ENCODE data around the gene NSD1.

The NSD1 gene

GRCh38 chr5:177233802-177234201 lies 100.2 kb downstream of the NSD1 start:
- no peak overlapping the region for H3K27ac ChIP-seq
- no peak for TF ChIP-seq CTCF (IDR thresholded peaks at IDR 0.05; ENCODE audit: low read depth, low read length)
- no peaks in the 10 kb centered on the region for H3K9me3 ChIP-seq (ENCODE audit: severe bottlenecking)
- no peak for DNase-seq
- no peaks in the 10 kb centered on the region for H3K27me3 ChIP-seq (ENCODE audit: insufficient read depth, low read depth, severe bottlenecking)
- H3K36me3 ChIP-seq: no peaks in the 10 kb centered on the region; the same call in 1 of the 2 replicates
- no peak overlapping the region for H3K4me3 ChIP-seq (ENCODE audit: low read depth, low read length)

- no peaks in the 10 kb centered on the region; the same call in 1 of the 2 replicates for H3K36me3 ChIP-seq
Measured at GRCh38 chr5:177234841-177235240, 101.3 kb downstream of the NSD1 start.

GRCh38 chr5:177241768-177242167 lies 108.2 kb downstream of the NSD1 start:
- DNase-seq: no peak
- Histone ChIP-seq H3K4me3 (ENCODE audit: low read depth, low read length) (no peak overlapping the region), H3K9me3 (ENCODE audit: severe bottlenecking) (no peaks in the 10 kb centered on the region), H3K27ac (no peak overlapping the region), H3K36me3 (peaks cover 5% of the 10 kb centered on the region), H3K27me3 (ENCODE audit: insufficient read depth, low read depth, severe bottlenecking) (no peaks in the 10 kb centered on the region)
- no peak for TF ChIP-seq CTCF (IDR thresholded peaks at IDR 0.05; ENCODE audit: low read depth, low read length)

More at GRCh38 chr5:177234841-177235240, 101.3 kb downstream of the NSD1 start:
- Histone ChIP-seq H3K27me3 (ENCODE audit: insufficient read depth, low read depth, severe bottlenecking) (no peaks in the 10 kb centered on the region), H3K27ac (no peak overlapping the region), H3K9me3 (ENCODE audit: severe bottlenecking) (no peaks in the 10 kb centered on the region), H3K4me3 (ENCODE audit: low read depth, low read length) (no peak overlapping the region)
- no peak for TF ChIP-seq CTCF (IDR thresholded peaks at IDR 0.05; ENCODE audit: low read depth, low read length)
- no peak for DNase-seq

- TF ChIP-seq CTCF (IDR thresholded peaks at IDR 0.05; ENCODE audit: low read depth, low read length): no peak
- Histone ChIP-seq H3K27ac (no peak overlapping the region), H3K4me3 (ENCODE audit: low read depth, low read length) (no peak overlapping the region), H3K9me3 (ENCODE audit: severe bottlenecking) (no peaks in the 10 kb centered on the region), H3K27me3 (ENCODE audit: insufficient read depth, low read depth, severe bottlenecking) (no peaks in the 10 kb centered on the region), H3K36me3 (peaks cover 9% of the 10 kb centered on the region)
- DNase-seq: no peak
Measured at GRCh38 chr5:177242304-177242703, 108.7 kb downstream of the NSD1 start.

GRCh38 chr5:177249761-177250537 lies 116.4 kb downstream of the NSD1 start:
- TF ChIP-seq CTCF (IDR thresholded peaks at IDR 0.05; ENCODE audit: low read depth, low read length): no peak
- no peaks in the 10 kb centered on the region for H3K9me3 ChIP-seq (ENCODE audit: severe bottlenecking)
- no peak overlapping the region for H3K27ac ChIP-seq
- DNase-seq: no peak
- H3K27me3 ChIP-seq (ENCODE audit: insufficient read depth, low read depth, severe bottlenecking): no peaks in the 10 kb centered on the region
- H3K4me3 ChIP-seq (ENCODE audit: low read depth, low read length): no peak overlapping the region
- peaks cover 22% of the 10 kb centered on the region for H3K36me3 ChIP-seq

- H3K9me3 ChIP-seq (ENCODE audit: severe bottlenecking): no peaks in the 10 kb centered on the region
- DNase-seq: no peak
- no peak overlapping the region for H3K27ac ChIP-seq
- H3K4me3 ChIP-seq (ENCODE audit: low read depth, low read length): no peak overlapping the region
- H3K27me3 ChIP-seq (ENCODE audit: insufficient read depth, low read depth, severe bottlenecking): no peaks in the 10 kb centered on the region
- H3K36me3 ChIP-seq: peaks cover 12% of the 10 kb centered on the region; the same call in 1 of the 2 replicates
- no peak for TF ChIP-seq CTCF (IDR thresholded peaks at IDR 0.05; ENCODE audit: low read depth, low read length)
Measured at GRCh38 chr5:177253252-177253651, 119.7 kb downstream of the NSD1 start.

Measured in WERI-Rb-1 (cell line).